ENCODE measurements around the gene OR52N1. TPM values are rescaled to one million over a fixed set of nuclear protein-coding genes. Genes with fewer than 3 reads are reported as not detected.

Gene OR52N1
- total and polyA plus RNA-seq, 2 of the 4 experiments (the other 2 are of a cell fraction): not detected

DNA sequence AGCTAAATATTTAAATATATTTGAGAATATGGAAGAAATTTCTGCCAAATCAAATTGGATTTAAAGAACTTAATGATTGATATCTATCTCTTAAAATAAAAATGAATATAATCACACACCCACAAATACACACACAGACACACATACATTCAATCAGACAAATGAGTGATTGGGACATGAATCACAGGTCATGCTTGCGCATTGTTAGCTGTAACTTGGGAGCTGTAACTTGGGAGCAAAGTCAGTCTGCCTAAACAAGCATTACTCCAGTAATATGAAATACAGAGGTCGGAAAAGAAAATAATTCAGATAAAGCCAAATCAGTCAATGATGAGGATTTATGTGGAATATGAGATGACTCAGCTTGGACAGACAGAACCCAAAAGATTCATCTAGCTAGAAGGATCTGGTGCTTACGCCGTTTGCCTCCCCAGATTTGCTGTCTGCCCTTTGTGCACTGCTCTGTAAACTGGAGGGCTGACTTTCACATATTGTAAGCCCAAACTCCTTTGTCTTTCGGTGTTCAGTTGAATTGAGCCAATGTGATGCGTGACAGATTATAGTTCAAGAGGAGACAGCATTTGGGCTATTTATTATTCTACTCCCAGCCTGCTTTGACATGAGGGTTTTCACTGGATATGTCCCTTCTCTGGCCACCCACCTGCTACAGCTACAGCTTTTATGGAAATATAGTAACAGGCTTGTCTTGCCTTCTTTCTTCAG, 53.2 kb downstream of the OR52N1 start:
- H2BK15ac ChIP-seq (ENCODE audit: low read depth, low read length): no peak overlapping the region
- no peak overlapping the region for H2BK5ac ChIP-seq (ENCODE audit: low read depth, low read length, poor library complexity, severe bottlenecking)
- no peak overlapping the region for H4K91ac ChIP-seq (ENCODE audit: insufficient read depth, low read depth, low read length)
- no peaks in the 10 kb centered on the region for H3K36me3 ChIP-seq (ENCODE audit: control insufficient read depth, insufficient read depth, low read length)
- no peak overlapping the region for H3K4ac ChIP-seq (ENCODE audit: low read depth, low read length)
- no peak overlapping the region for H3K9ac ChIP-seq (ENCODE audit: low read depth, low read length)
- no peaks in the 10 kb centered on the region for H3K79me1 ChIP-seq (ENCODE audit: low read depth in 1 of 2, low read length in 2 of 2)
- ChIA-PET CTCF (interaction anchor here (0.7 kb wide), 1 partner anchor 981 kb away, joined by 3 read pairs; no protein-coding TSS in a partner anchor), POLR2A (ENCODE audit: unreplicated experiment) (no interaction called here)
- no peak overlapping the region for H2BK20ac ChIP-seq (ENCODE audit: low read depth, low read length)
- no peaks in the 10 kb centered on the region for H4K20me1 ChIP-seq (ENCODE audit: insufficient read depth, low read length)
- no peak overlapping the region for H2AK5ac ChIP-seq (ENCODE audit: low read depth, low read length)
- H3K4me2 ChIP-seq (ENCODE audit: low read depth, low read length): no peak overlapping the region
- in situ Hi-C loops (cut with MboI; ENCODE audit: low sequenced_read_pairs) (no loop called here), intact Hi-C loops (cut with micrococcal nuclease) (no loop called here), dilution Hi-C loops (cut with HindIII; ENCODE audit: low sequenced_read_pairs, unreplicated experiment) (no loop called here)
- no peak overlapping the region for H4K8ac ChIP-seq (ENCODE audit: low read depth in 2 of 2, low read length in 2 of 2)
- WGBS, 2 experiments (ENCODE audit: extremely low coverage in 2 of 2, insufficient read length in 1 of 2): no CpG with 5 or more reads among the region's 6 CpGs
- no peak for DNase-seq
- no peak overlapping the region for H3K27ac ChIP-seq (ENCODE audit: insufficient read depth, low read length)
- H3K27me3 ChIP-seq (ENCODE audit: control insufficient read depth, insufficient read depth, low read length): no peaks in the 10 kb centered on the region
- H3K9me3 ChIP-seq (ENCODE audit: control insufficient read depth, insufficient read depth, low read length): no peaks in the 10 kb centered on the region; the same call in 1 of the 2 replicates
- H3K4me3 ChIP-seq (ENCODE audit: insufficient read depth, low read depth, low read length): no peak overlapping the region
- no TSS peak for BruUV-seq (replicated peaks)
- no peak overlapping the region for H3K56ac ChIP-seq (ENCODE audit: extremely low read depth, insufficient read depth, low read length)
- no peak overlapping the region for H2BK120ac ChIP-seq (ENCODE audit: low read depth, low read length)
- H2AFZ ChIP-seq (replicated peaks; ENCODE audit: low read length, poor library complexity): no peak overlapping the region
- no peaks in the 10 kb centered on the region for H3K4me1 ChIP-seq (ENCODE audit: control insufficient read depth, insufficient read depth, low read length)
- no peak overlapping the region for H3K18ac ChIP-seq (ENCODE audit: low read depth, low read length)
- no peak overlapping the region for H2AK9ac ChIP-seq (replicated peaks; ENCODE audit: low read depth, low read length, poor library complexity)
- no peak overlapping the region for H4K5ac ChIP-seq (ENCODE audit: low read depth, low read length)
- TF ChIP-seq RCOR1 (IDR thresholded peaks at IDR 0.05; ENCODE audit: insufficient replicate concordance, low read length): no peak
- TF ChIP-seq, protein P1, sequence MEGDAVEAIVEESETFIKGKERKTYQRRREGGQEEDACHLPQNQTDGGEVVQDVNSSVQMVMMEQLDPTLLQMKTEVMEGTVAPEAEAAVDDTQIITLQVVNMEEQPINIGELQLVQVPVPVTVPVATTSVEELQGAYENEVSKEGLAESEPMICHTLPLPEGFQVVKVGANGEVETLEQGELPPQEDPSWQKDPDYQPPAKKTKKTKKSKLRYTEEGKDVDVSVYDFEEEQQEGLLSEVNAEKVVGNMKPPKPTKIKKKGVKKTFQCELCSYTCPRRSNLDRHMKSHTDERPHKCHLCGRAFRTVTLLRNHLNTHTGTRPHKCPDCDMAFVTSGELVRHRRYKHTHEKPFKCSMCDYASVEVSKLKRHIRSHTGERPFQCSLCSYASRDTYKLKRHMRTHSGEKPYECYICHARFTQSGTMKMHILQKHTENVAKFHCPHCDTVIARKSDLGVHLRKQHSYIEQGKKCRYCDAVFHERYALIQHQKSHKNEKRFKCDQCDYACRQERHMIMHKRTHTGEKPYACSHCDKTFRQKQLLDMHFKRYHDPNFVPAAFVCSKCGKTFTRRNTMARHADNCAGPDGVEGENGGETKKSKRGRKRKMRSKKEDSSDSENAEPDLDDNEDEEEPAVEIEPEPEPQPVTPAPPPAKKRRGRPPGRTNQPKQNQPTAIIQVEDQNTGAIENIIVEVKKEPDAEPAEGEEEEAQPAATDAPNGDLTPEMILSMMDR (conservative IDR thresholded peaks at IDR 0.05; ENCODE audit: low read depth, low read length): no peak
- no peak for TF ChIP-seq CEBPB (IDR thresholded peaks at IDR 0.05; ENCODE audit: low read depth, low read length)
- TF ChIP-seq RAD21 (IDR thresholded peaks at IDR 0.05; ENCODE audit: low read length): no peak
- no peak for TF ChIP-seq CHD1 (IDR thresholded peaks at IDR 0.05; ENCODE audit: low read depth, low read length)
- no peak for TF ChIP-seq MXI1 (IDR thresholded peaks at IDR 0.05; ENCODE audit: borderline replicate concordance, low read depth, low read length)
- no peak for TF ChIP-seq POLR2A (IDR thresholded peaks at IDR 0.05; ENCODE audit: low read depth, low read length)
- no peak for TF ChIP-seq BHLHE40 (IDR thresholded peaks at IDR 0.05; ENCODE audit: low read depth, low read length)
- no peak for TF ChIP-seq SMC3 (IDR thresholded peaks at IDR 0.05; ENCODE audit: low read depth, low read length)
- TF ChIP-seq, protein P2, sequence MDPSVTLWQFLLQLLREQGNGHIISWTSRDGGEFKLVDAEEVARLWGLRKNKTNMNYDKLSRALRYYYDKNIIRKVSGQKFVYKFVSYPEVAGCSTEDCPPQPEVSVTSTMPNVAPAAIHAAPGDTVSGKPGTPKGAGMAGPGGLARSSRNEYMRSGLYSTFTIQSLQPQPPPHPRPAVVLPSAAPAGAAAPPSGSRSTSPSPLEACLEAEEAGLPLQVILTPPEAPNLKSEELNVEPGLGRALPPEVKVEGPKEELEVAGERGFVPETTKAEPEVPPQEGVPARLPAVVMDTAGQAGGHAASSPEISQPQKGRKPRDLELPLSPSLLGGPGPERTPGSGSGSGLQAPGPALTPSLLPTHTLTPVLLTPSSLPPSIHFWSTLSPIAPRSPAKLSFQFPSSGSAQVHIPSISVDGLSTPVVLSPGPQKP (IDR thresholded peaks at IDR 0.05; ENCODE audit: borderline replicate concordance, low read depth, low read length): no peak
- TF ChIP-seq, protein P3, sequence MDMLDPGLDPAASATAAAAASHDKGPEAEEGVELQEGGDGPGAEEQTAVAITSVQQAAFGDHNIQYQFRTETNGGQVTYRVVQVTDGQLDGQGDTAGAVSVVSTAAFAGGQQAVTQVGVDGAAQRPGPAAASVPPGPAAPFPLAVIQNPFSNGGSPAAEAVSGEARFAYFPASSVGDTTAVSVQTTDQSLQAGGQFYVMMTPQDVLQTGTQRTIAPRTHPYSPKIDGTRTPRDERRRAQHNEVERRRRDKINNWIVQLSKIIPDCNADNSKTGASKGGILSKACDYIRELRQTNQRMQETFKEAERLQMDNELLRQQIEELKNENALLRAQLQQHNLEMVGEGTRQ (IDR thresholded peaks at IDR 0.05; ENCODE audit: low read depth, low read length): no peak
- TF ChIP-seq FOS (IDR thresholded peaks at IDR 0.05; ENCODE audit: low read depth, low read length): no peak
- no peak for TF ChIP-seq MAZ (IDR thresholded peaks at IDR 0.05; ENCODE audit: borderline replicate concordance, low read depth, low read length)
- ATAC-seq (ENCODE audit: low read depth): no peak
- H3K9me1 ChIP-seq (ENCODE audit: insufficient read depth, low read length): no peaks in the 10 kb centered on the region
- no peak overlapping the region for H3K23ac ChIP-seq (ENCODE audit: low read depth, low read length)
- no peak overlapping the region for H3K14ac ChIP-seq (replicated peaks; ENCODE audit: low read depth, low read length)
